ENCODE results near the gene SORL1-AS1.

DNA sequence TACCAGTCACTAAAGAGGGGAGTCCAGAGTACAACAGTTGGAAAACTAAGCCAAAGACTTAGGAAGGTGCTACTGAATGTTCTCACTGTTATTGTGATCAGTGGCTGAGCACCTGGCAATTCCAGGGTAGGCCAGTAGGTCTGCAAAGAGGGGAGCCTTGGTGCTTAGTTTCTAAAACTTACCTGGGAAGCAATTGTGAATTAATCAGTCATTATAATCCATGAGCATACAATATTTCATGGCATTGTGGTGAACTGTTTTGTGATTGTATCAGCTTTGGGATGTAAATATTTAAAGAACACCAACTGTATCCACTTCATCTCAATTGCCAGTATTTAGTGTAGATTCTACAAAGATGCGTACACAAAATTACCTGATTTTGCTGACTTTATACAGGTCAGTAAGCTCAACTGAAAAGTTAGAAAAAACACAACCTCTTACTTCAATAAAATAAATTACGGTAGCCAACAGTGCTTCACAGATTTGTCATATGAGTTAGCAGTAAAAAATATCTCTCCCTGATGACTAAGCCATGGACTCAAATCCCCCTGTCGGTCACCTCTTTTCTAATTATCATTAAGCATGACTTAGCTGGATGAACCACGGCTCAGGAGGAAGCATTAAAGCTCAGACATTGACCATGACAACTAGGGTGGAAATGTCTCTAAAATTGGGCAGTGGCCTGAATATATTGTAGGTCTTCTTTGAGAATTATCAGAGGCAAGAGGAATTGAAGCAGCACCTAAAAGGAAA is 31.4 kb downstream of the SORL1-AS1 start:
- TF ChIP-seq CTCF (IDR thresholded peaks at IDR 0.05) (no peak), POLR2AphosphoS5 (IDR thresholded peaks at IDR 0.05) (no peak), POLR2A (IDR thresholded peaks at IDR 0.05) (no peak)
